Uterus (tissue), 2 donors: ENCODE results near the gene RER1.

Source experiments
- POLR2A ChIP-seq, 2 donors: fragments of 450-650 bp; IDR thresholded peaks; one replicate each; pipeline ENCODE4 v1.6.1; 2016; ENCODE audit warnings: antibody characterized with exemption in 2 of 2, mild to moderate bottlenecking in 1 of 2, moderate library complexity in 1 of 2
- TF ChIP-seq, protein P1 (sequence below), 4 experiments: fragments of 200-600 bp in 2 of 4; fragments of 450-650 bp in 2 of 4; sonication (generic) in 2 of 4; IDR thresholded peaks; one replicate each; pipeline ENCODE4 v1.5.1; 2016 to 2019; ENCODE audit warnings: antibody characterized with exemption in 4 of 4, mild to moderate bottlenecking in 2 of 4, moderate library complexity in 1 of 4

DNA sequence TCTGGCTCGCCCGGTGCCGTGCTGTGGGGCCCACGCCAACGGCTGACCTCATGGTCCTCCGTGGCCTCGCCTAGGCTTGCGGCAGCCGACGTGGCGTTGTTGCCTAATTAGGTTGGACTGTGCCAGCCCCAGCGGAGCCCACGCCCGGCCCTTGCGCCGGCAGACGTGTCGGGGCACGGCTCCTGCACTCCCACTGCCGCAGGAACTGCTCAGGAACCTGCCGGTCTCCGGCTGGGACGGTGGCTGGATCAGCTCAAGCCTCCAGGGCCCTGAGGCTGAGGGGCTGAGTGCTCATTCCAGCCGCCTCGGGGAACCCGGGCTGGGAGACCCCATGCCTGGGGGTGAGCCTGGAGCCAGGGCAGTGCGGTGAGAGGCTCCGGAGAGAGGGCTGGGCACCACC lies 36.8 kb downstream of the RER1 start:
- TF ChIP-seq, protein P1, sequence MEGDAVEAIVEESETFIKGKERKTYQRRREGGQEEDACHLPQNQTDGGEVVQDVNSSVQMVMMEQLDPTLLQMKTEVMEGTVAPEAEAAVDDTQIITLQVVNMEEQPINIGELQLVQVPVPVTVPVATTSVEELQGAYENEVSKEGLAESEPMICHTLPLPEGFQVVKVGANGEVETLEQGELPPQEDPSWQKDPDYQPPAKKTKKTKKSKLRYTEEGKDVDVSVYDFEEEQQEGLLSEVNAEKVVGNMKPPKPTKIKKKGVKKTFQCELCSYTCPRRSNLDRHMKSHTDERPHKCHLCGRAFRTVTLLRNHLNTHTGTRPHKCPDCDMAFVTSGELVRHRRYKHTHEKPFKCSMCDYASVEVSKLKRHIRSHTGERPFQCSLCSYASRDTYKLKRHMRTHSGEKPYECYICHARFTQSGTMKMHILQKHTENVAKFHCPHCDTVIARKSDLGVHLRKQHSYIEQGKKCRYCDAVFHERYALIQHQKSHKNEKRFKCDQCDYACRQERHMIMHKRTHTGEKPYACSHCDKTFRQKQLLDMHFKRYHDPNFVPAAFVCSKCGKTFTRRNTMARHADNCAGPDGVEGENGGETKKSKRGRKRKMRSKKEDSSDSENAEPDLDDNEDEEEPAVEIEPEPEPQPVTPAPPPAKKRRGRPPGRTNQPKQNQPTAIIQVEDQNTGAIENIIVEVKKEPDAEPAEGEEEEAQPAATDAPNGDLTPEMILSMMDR (IDR thresholded peaks at IDR 0.05) = no peak
- TF ChIP-seq POLR2A (IDR thresholded peaks at IDR 0.05) = no peak
